ENCODE measurements around the gene RAD51B.

The RAD51B gene

GRCh38 chr14:68634332-68634731, 814.8 kb downstream of the RAD51B start:
- DNase-seq (ENCODE audit: low spot score), result no peak

GRCh38 chr14:68634874-68635595, 815.5 kb downstream of the RAD51B start:
- no peak for DNase-seq (ENCODE audit: low spot score)

- no peak for DNase-seq (ENCODE audit: low spot score)
These were observed 817.0 kb downstream of the RAD51B start for GRCh38 chr14:68636597-68636996.

- DNase-seq (ENCODE audit: low spot score), result no peak
These were observed 817.8 kb downstream of the RAD51B start for GRCh38 chr14:68637106-68638021.

- no peak for DNase-seq (ENCODE audit: low spot score)
These were observed 818.8 kb downstream of the RAD51B start for GRCh38 chr14:68638141-68638999.

GRCh38 chr14:68639000-68639757, 819.6 kb downstream of the RAD51B start:
- DNase-seq (ENCODE audit: low spot score), result no peak

GRCh38 chr14:68639758-68640574, 820.4 kb downstream of the RAD51B start:
- no peak for DNase-seq (ENCODE audit: low spot score)

- no peak for DNase-seq (ENCODE audit: low spot score)
These were observed 824.1 kb downstream of the RAD51B start for GRCh38 chr14:68643673-68644072.

GRCh38 chr14:68644101-68644500, 824.5 kb downstream of the RAD51B start:
- no peak for DNase-seq (ENCODE audit: low spot score)

GRCh38 chr14:68645371-68645770, 825.8 kb downstream of the RAD51B start:
- DNase-seq (ENCODE audit: low spot score), result no peak

GRCh38 chr14:68649476-68650189, 830.1 kb downstream of the RAD51B start:
- DNase-seq (ENCODE audit: low spot score), result no peak

- DNase-seq (ENCODE audit: low spot score), result no peak
These were observed 830.9 kb downstream of the RAD51B start for GRCh38 chr14:68650404-68650994.

GRCh38 chr14:68651075-68651474, 831.5 kb downstream of the RAD51B start:
- DNase-seq (ENCODE audit: low spot score), result no peak

- no peak for DNase-seq (ENCODE audit: low spot score)
These were observed 832.3 kb downstream of the RAD51B start for GRCh38 chr14:68651652-68652432.

- no peak for DNase-seq (ENCODE audit: low spot score)
These were observed 832.8 kb downstream of the RAD51B start for GRCh38 chr14:68652433-68652690.

- DNase-seq (ENCODE audit: low spot score), result no peak
These were observed 833.5 kb downstream of the RAD51B start for GRCh38 chr14:68653108-68653507.

- no peak for DNase-seq (ENCODE audit: low spot score)
These were observed 834.2 kb downstream of the RAD51B start for GRCh38 chr14:68653804-68654203.

- no peak for DNase-seq (ENCODE audit: low spot score)
These were observed 834.9 kb downstream of the RAD51B start for GRCh38 chr14:68654471-68654941.

Data from CD4-positive, alpha-beta T cell treated with Interleukin-6 at 100 ng/mL for 8 hours (primary cell).